ENCODE data around the gene GPC6.

GRCh38 chr13:94292323-94292640 lies 1065.7 kb downstream of the GPC6 start:
- no peak for TF ChIP-seq PBX3 (CRISPR knock-in tag; IDR thresholded peaks at IDR 0.05)
- no peak for TF ChIP-seq ZNF274 (IDR thresholded peaks at IDR 0.05; ENCODE audit: low read length)
- TF ChIP-seq ZNF274 (tag by site-specific recombination; IDR thresholded peaks at IDR 0.05; ENCODE audit: borderline replicate concordance) = no peak
- no peak for TF ChIP-seq ZNF18 (tag by site-specific recombination; IDR thresholded peaks at IDR 0.05)
- TF ChIP-seq ZNF837 (tag by site-specific recombination; IDR thresholded peaks at IDR 0.05) = no peak
- TF ChIP-seq BCL11A (tag by site-specific recombination; IDR thresholded peaks at IDR 0.05; ENCODE audit: low read depth) = no peak
- no peak for TF ChIP-seq CTCF (tag by site-specific recombination; IDR thresholded peaks at IDR 0.05)
- no peak for TF ChIP-seq ZNF518A (tag by site-specific recombination; conservative IDR thresholded peaks at IDR 0.05; ENCODE audit: low read depth)
- no peak for TF ChIP-seq ZBTB7A (tag by site-specific recombination; IDR thresholded peaks at IDR 0.05; ENCODE audit: low read depth)
- TF ChIP-seq ZNF354C (tag by site-specific recombination; IDR thresholded peaks at IDR 0.05; ENCODE audit: borderline replicate concordance, low read depth) = no peak
- no peak for TF ChIP-seq ATF2 (tag by site-specific recombination; IDR thresholded peaks at IDR 0.05; ENCODE audit: low read depth)
- no peak for TF ChIP-seq ZBTB8A (tag by site-specific recombination; IDR thresholded peaks at IDR 0.05)
